Activated CD4-positive, alpha-beta T cell treated with anti-CD3 and anti-CD28 coated beads for 36 hours (primary cell): Measurements from ENCODE around the gene RNPS1. TPM values are rescaled to one million over a fixed set of nuclear protein-coding genes. Genes with fewer than 3 reads are reported as not detected.

Source experiments
- ATAC-seq: fragments of 200-7000 bp; cut with Tn5 transposase; one replicate; pipeline ENCODE4 v1.10.0; 2021; ENCODE audit warnings: mild to moderate bottlenecking, moderate library complexity
- CTCF ChIA-PET: fragments of 350-600 bp; sonication (Branson Sonifier 250); formaldehyde crosslinking; loops from one replicate; lab custom pipeline; 2021; ENCODE audit warnings: antibody characterized with exemption; lab: Charles Lee
- POLR2A ChIA-PET: fragments of 350-600 bp; sonication (Branson Sonifier 250); formaldehyde crosslinking; loops from one replicate; lab custom pipeline; 2021; ENCODE audit warnings: antibody characterized with exemption, inconsistent platforms; lab: Charles Lee
- DNase-seq: peaks from one replicate; pipeline ENCODE4 v3.0.0-alpha.2; 2020
- H3K27ac Mint-ChIP-seq: one replicate; pipeline ENCODE4 v1.8.0; 2021; ENCODE audit warnings: mixed read lengths
- H3K27me3 Mint-ChIP-seq: one replicate; pipeline ENCODE4 v1.8.0; 2021; ENCODE audit warnings: mixed read lengths
- H3K36me3 Mint-ChIP-seq: one replicate; pipeline ENCODE4 v1.8.0; 2021; ENCODE audit warnings: low read depth, mixed read lengths
- H3K4me1 Mint-ChIP-seq: one replicate; pipeline ENCODE4 v1.8.0; 2021; ENCODE audit warnings: mixed read lengths
- H3K4me3 Mint-ChIP-seq: one replicate; pipeline ENCODE4 v1.8.0; 2021; ENCODE audit warnings: mild to moderate bottlenecking, moderate library complexity, mixed read lengths
- H3K9me3 Mint-ChIP-seq: one replicate; pipeline ENCODE4 v1.8.0; 2021; ENCODE audit warnings: low read depth, mixed read lengths
- intact Hi-C, 2 experiments: fragments of 100-400 bp; cut with DNase I in 1 of 2; cut with micrococcal nuclease in 1 of 2; formaldehyde crosslinking; loops; one replicate each; pipeline versions ENCODE4 v1.14.2 to v1.15.1; 2022 to 2024; cut with DNase I, micrococcal nuclease
- total RNA-seq, 2 experiments: library from RNA; stranded (reverse); gene quantifications; one replicate each; pipeline ENCODE4 v1.2.3, GENCODE V29; 2021

The RNPS1 gene
- 100 to 1,000 TPM; 327 to 445 TPM for total RNA-seq

- peak; percentile 98 for DNase-seq
- POLR2A ChIA-PET = interaction anchor here (0.8 to 0.9 kb wide), 2 partner anchors 16 to 113 kb away, joined by 5 read pairs; partner anchors contain the start of genes ECI1 and TRAF7
- CTCF ChIA-PET = interaction anchor here (0.6 to 1.2 kb wide), 2 partner anchors 166 to 413 kb away, joined by 3 to 5 read pairs; no protein-coding TSS in a partner anchor
- H3K4me1 Mint-ChIP-seq = peaks cover 34% of the 10 kb centered on the region
- intact Hi-C loops = loop anchor here (1.0 to 5.0 kb wide), 30 partner anchors 15 to 776 kb away; partner anchors contain the start of genes ABCA3 (in 2 of the 2), E4F1 (in 2 of the 2), MLST8 (in 2 of the 2) and AMDHD2 (in 1 of the 2)
- no peaks in the 10 kb centered on the region for H3K9me3 Mint-ChIP-seq
- ATAC-seq = peak; percentile 86
- peak within 1 kb of the TSS; percentile 96 for H3K27ac Mint-ChIP-seq
- peak within 1 kb of the TSS; percentile 92 for H3K4me3 Mint-ChIP-seq
- no peaks in the 10 kb centered on the region for H3K27me3 Mint-ChIP-seq
- peaks cover 38% of the 10 kb centered on the region for H3K36me3 Mint-ChIP-seq
Observed at GRCh38 chr16:2267913-2268666, at the start of gene RNPS1. TSS of gene RNPS1 (minus strand) at chr16:2268126. CDS start at chr16:2264643, 3,483 bp downstream.

DNA sequence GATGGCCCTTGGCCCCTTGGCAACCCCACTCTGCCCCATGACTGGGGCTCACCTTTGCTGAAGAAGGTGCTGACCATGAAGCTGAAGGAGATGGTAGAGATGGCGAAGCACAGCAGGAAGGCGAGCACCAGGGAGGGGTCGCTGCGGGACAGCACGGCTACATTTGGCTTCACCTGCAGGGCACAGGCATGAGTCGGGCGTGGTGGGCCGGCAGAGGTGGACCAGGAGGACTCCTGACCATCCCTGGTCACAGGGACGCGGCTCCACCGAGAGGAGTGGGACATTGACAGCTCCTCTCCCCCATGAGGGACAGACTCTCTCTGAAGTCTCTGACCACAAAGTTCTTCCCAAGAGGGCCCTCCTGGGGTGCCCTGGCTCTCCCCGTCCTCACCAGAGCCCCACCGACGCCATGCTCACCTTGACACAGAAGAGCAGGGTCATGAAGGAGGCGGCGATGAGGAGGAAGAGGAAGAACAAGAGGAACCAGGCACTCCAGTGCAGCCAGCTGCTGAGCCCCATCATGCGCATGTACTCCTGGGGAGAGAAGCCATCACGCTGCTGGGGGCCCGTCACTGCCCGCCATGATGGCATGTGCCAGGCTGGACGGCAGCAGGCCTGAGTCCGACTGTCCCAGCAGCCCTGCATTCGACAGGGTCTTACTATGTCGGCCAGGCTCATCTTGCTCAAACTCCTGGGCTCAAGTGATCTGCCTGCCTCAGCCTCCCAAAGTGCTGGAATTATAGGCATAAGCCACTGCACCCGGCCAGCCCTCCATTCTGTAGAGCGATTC is 49.5 kb upstream of the RNPS1 start:
- ChIA-PET POLR2A (no interaction called here), CTCF (interaction anchor here (0.6 kb wide), 1 partner anchor 22 kb away, joined by 3 read pairs; no protein-coding TSS in a partner anchor)
- Mint-ChIP-seq H3K27me3 (no peaks in the 10 kb centered on the region), H3K9me3 (no peaks in the 10 kb centered on the region), H3K36me3 (peaks cover 3% of the 10 kb centered on the region), H3K27ac (no peak overlapping the region), H3K4me1 (no peaks in the 10 kb centered on the region), H3K4me3 (no peak overlapping the region)
- intact Hi-C loops = no loop called here
- no peak for DNase-seq
- no peak for ATAC-seq

GRCh38 chr16:2308089-2308962 is 40.4 kb upstream of the RNPS1 start:
- ATAC-seq = no peak
- CTCF ChIA-PET = interaction anchor here (0.6 to 0.7 kb wide), 2 partner anchors 16 to 23 kb away, joined by 3 read pairs; no protein-coding TSS in a partner anchor

GRCh38 chr16:2299915-2300192 is 31.9 kb upstream of the RNPS1 start:
- Mint-ChIP-seq H3K4me1 (no peaks in the 10 kb centered on the region), H3K36me3 (no peaks in the 10 kb centered on the region), H3K27me3 (no peaks in the 10 kb centered on the region), H3K4me3 (no peak overlapping the region), H3K27ac (no peak overlapping the region), H3K9me3 (no peaks in the 10 kb centered on the region)
- DNase-seq (no peak), ATAC-seq (no peak)
- ChIA-PET POLR2A (no interaction called here), CTCF (no interaction called here)
- intact Hi-C loops = no loop called here

More at GRCh38 chr16:2308089-2308962, 40.4 kb upstream of the RNPS1 start:
- Mint-ChIP-seq H3K27ac (no peak overlapping the region), H3K36me3 (no peaks in the 10 kb centered on the region), H3K4me1 (no peaks in the 10 kb centered on the region), H3K27me3 (no peaks in the 10 kb centered on the region), H3K4me3 (no peak overlapping the region), H3K9me3 (no peaks in the 10 kb centered on the region)
- no peak for DNase-seq
- intact Hi-C loops = no loop called here
- POLR2A ChIA-PET = interaction anchor here (0.7 kb wide), 1 partner anchor 87 kb away, joined by 4 read pairs; no protein-coding TSS in a partner anchor

GRCh38 chr16:2299121-2299914 is 31.4 kb upstream of the RNPS1 start:
- no peak overlapping the region for H3K4me3 Mint-ChIP-seq
- ATAC-seq = no peak
- H3K4me1 Mint-ChIP-seq = no peaks in the 10 kb centered on the region
- DNase-seq = no peak
- ChIA-PET CTCF (no interaction called here), POLR2A (no interaction called here)
- no peak overlapping the region for H3K27ac Mint-ChIP-seq
- intact Hi-C loops = no loop called here
- H3K36me3 Mint-ChIP-seq = no peaks in the 10 kb centered on the region
- no peaks in the 10 kb centered on the region for H3K9me3 Mint-ChIP-seq
- no peaks in the 10 kb centered on the region for H3K27me3 Mint-ChIP-seq

GRCh38 chr16:2298621-2299020 is 30.7 kb upstream of the RNPS1 start:
- ChIA-PET POLR2A (interaction anchor here (0.7 kb wide), 1 partner anchor 110 kb away, joined by 3 read pairs; no protein-coding TSS in a partner anchor), CTCF (no interaction called here)
- H3K27ac Mint-ChIP-seq = no peak overlapping the region
- DNase-seq = no peak
- no peaks in the 10 kb centered on the region for H3K27me3 Mint-ChIP-seq
- no peak overlapping the region for H3K4me3 Mint-ChIP-seq
- intact Hi-C loops = no loop called here
- no peaks in the 10 kb centered on the region for H3K9me3 Mint-ChIP-seq
- no peaks in the 10 kb centered on the region for H3K4me1 Mint-ChIP-seq
- no peak for ATAC-seq
- H3K36me3 Mint-ChIP-seq = no peaks in the 10 kb centered on the region

- Mint-ChIP-seq H3K4me3 (no peak overlapping the region), H3K9me3 (no peaks in the 10 kb centered on the region), H3K27ac (no peak overlapping the region), H3K36me3 (no peaks in the 10 kb centered on the region), H3K4me1 (no peaks in the 10 kb centered on the region), H3K27me3 (no peaks in the 10 kb centered on the region)
- intact Hi-C loops = loop anchor here in 1 of 2 experiments (2.0 kb wide), 1 partner anchor 203 kb away; no protein-coding TSS in a partner anchor
- DNase-seq (no peak), ATAC-seq (no peak)
- POLR2A ChIA-PET = no interaction called here
- CTCF ChIA-PET = no interaction called here
Observed at GRCh38 chr16:2297506-2297860, 29.6 kb upstream of the RNPS1 start.

DNA sequence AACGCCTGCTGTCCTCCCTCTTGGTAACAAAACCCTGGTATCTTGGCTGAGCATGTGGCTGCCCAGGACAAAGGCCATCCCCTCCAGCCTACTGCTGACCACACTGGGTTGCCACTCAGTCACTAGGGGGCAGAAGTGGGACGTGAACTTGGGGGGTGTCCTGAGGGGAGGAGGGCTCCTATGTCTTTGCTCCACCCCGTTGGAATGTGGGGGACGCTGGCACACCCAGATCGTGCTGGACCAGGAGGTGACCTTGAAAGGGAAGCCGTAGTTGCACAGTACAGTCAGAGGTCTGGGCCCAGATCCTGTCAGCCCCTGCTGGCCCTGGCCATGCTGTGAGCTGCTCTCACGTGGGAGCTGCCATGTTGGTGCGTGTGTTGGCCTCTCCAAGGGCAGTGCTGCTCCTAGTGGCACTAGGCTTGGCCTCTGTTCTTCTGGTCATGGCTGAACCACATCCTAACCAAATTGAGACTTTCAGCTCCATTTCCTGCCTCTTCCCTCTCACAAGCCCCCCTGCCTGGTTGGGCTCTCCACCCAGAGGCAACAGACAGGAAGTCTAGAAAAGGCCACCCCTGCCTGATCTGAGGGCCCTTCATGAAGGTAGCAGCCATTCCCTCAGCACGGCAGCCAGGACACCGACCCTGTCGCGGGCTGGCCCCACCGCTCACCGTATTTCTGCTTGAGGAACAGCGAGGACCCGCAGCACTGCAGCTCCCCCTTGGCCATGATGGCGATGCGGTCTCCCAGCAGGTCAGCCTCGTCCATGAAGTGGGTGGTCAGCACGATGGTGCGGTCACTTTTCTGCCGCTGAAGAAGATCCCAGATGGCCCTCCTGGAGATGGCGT is 29.0 kb upstream of the RNPS1 start:
- ChIA-PET POLR2A (no interaction called here), CTCF (interaction anchor here (0.6 to 2.0 kb wide), 2 partner anchors 9 to 726 kb away, joined by 3 to 6 read pairs; no protein-coding TSS in a partner anchor)
- H3K27me3 Mint-ChIP-seq = no peaks in the 10 kb centered on the region
- intact Hi-C loops = loop anchor here in 1 of 2 experiments (2.0 kb wide), 1 partner anchor 204 kb away; no protein-coding TSS in a partner anchor
- DNase-seq (peak; percentile 49), ATAC-seq (peak; percentile 49)
- H3K9me3 Mint-ChIP-seq = no peaks in the 10 kb centered on the region
- no peaks in the 10 kb centered on the region for H3K4me1 Mint-ChIP-seq
- no peak overlapping the region for H3K27ac Mint-ChIP-seq
- no peak overlapping the region for H3K4me3 Mint-ChIP-seq
- H3K36me3 Mint-ChIP-seq = no peaks in the 10 kb centered on the region

DNA sequence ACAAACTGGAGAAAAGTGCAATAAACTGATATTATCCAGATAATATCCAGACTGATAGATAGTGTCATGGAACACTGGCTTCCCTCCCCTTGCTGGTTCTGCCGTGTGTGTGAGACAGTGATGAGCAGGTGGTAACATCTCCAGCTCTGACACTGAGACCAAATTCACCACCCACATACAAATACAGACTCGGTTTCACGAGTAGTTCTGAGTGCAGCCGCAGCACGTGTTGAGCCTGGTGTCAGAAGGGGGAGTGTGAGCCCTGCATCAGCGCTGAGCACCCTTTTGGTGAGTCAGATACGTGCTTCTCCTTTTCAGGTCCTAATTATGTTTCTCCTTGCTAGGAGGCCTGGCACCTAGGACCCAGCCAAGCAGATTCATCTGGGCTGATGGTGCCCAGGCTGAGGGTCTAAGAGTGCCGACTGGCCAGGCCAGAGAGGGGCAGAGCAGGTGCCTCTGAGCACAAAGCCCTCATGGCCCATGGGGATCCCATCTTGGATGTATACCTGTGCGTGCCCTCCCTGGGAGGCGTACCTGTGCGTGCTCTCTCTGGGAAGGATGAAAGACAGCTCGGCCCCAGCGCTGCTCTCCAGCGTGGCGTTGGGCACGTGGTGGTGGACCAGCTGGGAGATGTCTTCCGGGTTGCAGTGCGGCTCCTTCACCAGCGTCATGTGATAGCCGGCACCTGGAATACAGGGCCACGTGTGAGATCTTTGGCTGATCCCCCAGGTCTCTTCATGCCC is 27.3 kb upstream of the RNPS1 start:
- no peaks in the 10 kb centered on the region for H3K27me3 Mint-ChIP-seq
- POLR2A ChIA-PET = no interaction called here
- no peak overlapping the region for H3K4me3 Mint-ChIP-seq
- DNase-seq (no peak), ATAC-seq (no peak)
- no peaks in the 10 kb centered on the region for H3K4me1 Mint-ChIP-seq
- no peak overlapping the region for H3K27ac Mint-ChIP-seq
- intact Hi-C loops = no loop called here
- no peaks in the 10 kb centered on the region for H3K36me3 Mint-ChIP-seq
- no peaks in the 10 kb centered on the region for H3K9me3 Mint-ChIP-seq
- CTCF ChIA-PET = interaction anchor here (0.5 to 2.0 kb wide), 3 partner anchors 8 to 362 kb away, joined by 3 to 6 read pairs (median 3); no protein-coding TSS in a partner anchor
